Liver (tissue), 9 donors: ENCODE data around the gene UMAD1. TPM values are rescaled to one million over a fixed set of nuclear protein-coding genes. Genes with fewer than 3 reads are reported as not detected.

Experiments used
- DNase-seq: peaks from one replicate; pipeline ENCODE4 v3.0.0-alpha.2; 2017; ENCODE audit warnings: low spot score
- H3K27ac ChIP-seq, 2 donors: one replicate each; pipeline ENCODE4 v1.7.0; 2013; ENCODE audit warnings: inconsistent platforms in 2 of 2, low read length in 2 of 2, control low read depth in 1 of 2, low read depth in 1 of 2, mild to moderate bottlenecking in 1 of 2
- H3K27me3 ChIP-seq, 4 donors: one replicate each; pipeline versions ENCODE4 v1.6.1 to v1.7.0; 2013; ENCODE audit warnings: low read length in 3 of 4, inconsistent platforms in 1 of 4, mild to moderate bottlenecking in 1 of 4, moderate library complexity in 1 of 4; ENCODE audit not compliant: control insufficient read depth in 4 of 4, insufficient read depth in 4 of 4
- H3K36me3 ChIP-seq, 4 donors: one replicate each; pipeline versions ENCODE4 v1.6.1 to v1.7.0; 2013; ENCODE audit warnings: low read length in 3 of 4, mild to moderate bottlenecking in 3 of 4, low read depth in 1 of 4, moderate library complexity in 1 of 4; ENCODE audit not compliant: control insufficient read depth in 4 of 4, insufficient read depth in 3 of 4
- H3K4me1 ChIP-seq, 4 donors: one replicate each; pipeline versions ENCODE4 v1.6.1 to v1.7.0; 2013; ENCODE audit warnings: low read length in 3 of 4, mild to moderate bottlenecking in 3 of 4, moderate library complexity in 1 of 4; ENCODE audit not compliant: control insufficient read depth in 4 of 4, insufficient read depth in 4 of 4
- H3K4me3 ChIP-seq, 3 donors: one replicate each; pipeline versions ENCODE4 v1.6.1 to v1.7.0; 2013; ENCODE audit warnings: low read length in 3 of 3, control low read depth in 1 of 3, low read depth in 1 of 3, mild to moderate bottlenecking in 1 of 3
- H3K9ac ChIP-seq, 2 donors: one replicate each; pipeline ENCODE4 v1.7.0; 2013; ENCODE audit warnings: low read length in 2 of 2, mild to moderate bottlenecking in 2 of 2, moderate library complexity in 2 of 2, control low read depth in 1 of 2, low read depth in 1 of 2
- H3K9me3 ChIP-seq, 4 donors: one replicate each; pipeline versions ENCODE4 v1.6.1 to v1.7.0; 2013; ENCODE audit warnings: low read length in 3 of 4; ENCODE audit not compliant: control insufficient read depth in 4 of 4
- ATF3 ChIP-seq: IDR thresholded peaks from 2 replicates; pipeline ENCODE4 v1.6.1; 2016; ENCODE audit warnings: antibody characterized with exemption
- EGR1 ChIP-seq, 2 donors: IDR thresholded peaks; 2 replicates each; pipeline ENCODE4 v1.6.1; 2016 to 2018; ENCODE audit warnings: antibody characterized with exemption in 2 of 2, low read depth in 2 of 2
- FOXA1 ChIP-seq: IDR thresholded peaks from 2 replicates; pipeline ENCODE4 v1.6.1; 2016; ENCODE audit warnings: antibody characterized with exemption
- FOXA2 ChIP-seq: IDR thresholded peaks from 2 replicates; pipeline ENCODE4 v1.6.1; 2016; ENCODE audit warnings: antibody characterized with exemption
- GABPA ChIP-seq, 2 donors: IDR thresholded peaks in 1 of 2; conservative IDR thresholded peaks in 1 of 2; 2 replicates each; pipeline ENCODE4 v1.6.1; 2016; ENCODE audit warnings: antibody characterized with exemption in 2 of 2, mild to moderate bottlenecking in 1 of 2, moderate library complexity in 1 of 2
- HNF4A ChIP-seq, 2 donors: conservative IDR thresholded peaks; 2 replicates each; pipeline ENCODE4 v1.6.1; 2016; ENCODE audit warnings: antibody characterized with exemption in 2 of 2, mild to moderate bottlenecking in 2 of 2
- HNF4G ChIP-seq: IDR thresholded peaks from 2 replicates; pipeline ENCODE4 v1.6.1; 2016; ENCODE audit warnings: antibody characterized with exemption
- JUND ChIP-seq, 2 donors: IDR thresholded peaks; 2 replicates each; pipeline ENCODE4 v1.6.1; 2016; ENCODE audit warnings: antibody characterized with exemption in 2 of 2
- MAX ChIP-seq: IDR thresholded peaks from 2 replicates; pipeline ENCODE4 v1.6.1; 2016; ENCODE audit warnings: antibody characterized with exemption
- NR2F2 ChIP-seq: IDR thresholded peaks from 2 replicates; pipeline ENCODE4 v1.6.1; 2016; ENCODE audit warnings: antibody characterized with exemption
- RAD21 ChIP-seq, 2 donors: IDR thresholded peaks; 2 replicates each; pipeline ENCODE4 v1.6.1; 2016; ENCODE audit warnings: antibody characterized with exemption in 2 of 2, mild to moderate bottlenecking in 2 of 2
- RXRA ChIP-seq, 2 donors: IDR thresholded peaks; 2 replicates each; pipeline ENCODE4 v1.6.1; 2017 to 2018; ENCODE audit warnings: antibody characterized with exemption in 2 of 2, mild to moderate bottlenecking in 1 of 2
- SP1 ChIP-seq: IDR thresholded peaks from 2 replicates; pipeline ENCODE4 v1.6.1; 2018; ENCODE audit warnings: antibody characterized with exemption, mild to moderate bottlenecking
- TAF1 ChIP-seq: conservative IDR thresholded peaks from 2 replicates; pipeline ENCODE4 v1.6.1; 2016; ENCODE audit warnings: antibody characterized with exemption, mild to moderate bottlenecking
- YY1 ChIP-seq: IDR thresholded peaks from 2 replicates; pipeline ENCODE4 v1.6.1; 2016; ENCODE audit warnings: antibody characterized with exemption, mild to moderate bottlenecking
- ZBTB33 ChIP-seq: IDR thresholded peaks from 2 replicates; pipeline ENCODE4 v1.6.1; 2016; ENCODE audit warnings: antibody characterized with exemption
- WGBS: extraction: QIAGEN DNeasy Blood & Tissue Kit; methylation state at CpG from one replicate; pipeline ENCODE4 v1.1.7; 2013; 5-methylcytosine and 5-hydroxymethylcytosine counted together
- polyA plus RNA-seq, 2 donors: library from polyadenylated mRNA; stranded (reverse) in 1 of 2; unstranded in 1 of 2; fragments of 200-250 nt in 1 of 2; fragments of >200 nt in 1 of 2; fragmentation: Nextera tagmentation in 1 of 2; extraction: Ambion mirVana in 1 of 2; gene quantifications; one replicate each; pipeline versions ENCODE4 v1.2.1 to v1.2.3, GENCODE V29; 2013 to 2015
- total RNA-seq, 2 donors: library from RNA; depleted of rRNA; stranded (reverse); fragments of >200 nt; gene quantifications; one replicate each; pipeline ENCODE4 v1.2.3, GENCODE V29; 2014
- donor health status: healthy.
- donor health status: healthy.
- donor health status: healthy.
- donor health status: healthy.
- donor health status: healthy.

Gene UMAD1
- total and polyA plus RNA-seq, 4 donors, result 5.9 to 12.2 (median 7.9) TPM

- Histone ChIP-seq H3K27me3 (no peaks in the 10 kb centered on the region), H3K4me1 (peaks cover 0 to 8% (median 5%) of the 10 kb centered on the region in 4 donors), H3K27ac (no peak overlapping the region), H3K9me3 (no peaks in the 10 kb centered on the region), H3K4me3 (no peak overlapping the region), H3K9ac (no peak overlapping the region), H3K36me3 (no peaks in the 10 kb centered on the region)
- no peak for DNase-seq
- TF ChIP-seq SP1 (no peak), ZBTB33 (no peak), RAD21 (IDR thresholded peaks at IDR 0.05) (no peak), HNF4A (conservative IDR thresholded peaks at IDR 0.05) (no peak), TAF1 (no peak), RXRA (IDR thresholded peaks at IDR 0.05) (no peak), FOXA1 (no peak), GABPA (IDR thresholded peaks at IDR 0.05 in 1 of 2, conservative IDR thresholded peaks at IDR 0.05 in 1 of 2) (no peak), JUND (IDR thresholded peaks at IDR 0.05) (no peak), MAX (no peak), FOXA2 (no peak), YY1 (no peak), NR2F2 (no peak), EGR1 (IDR thresholded peaks at IDR 0.05; ENCODE audit: low read depth in 2 of 2) (no peak), HNF4G (no peak)
- 86% methylated on average over 3 of the region's 3 CpGs for WGBS
Measured at GRCh38 chr7:7756577-7756976, 116.0 kb downstream of the UMAD1 start.

GRCh38 chr7:7757576-7757975, 117.0 kb downstream of the UMAD1 start:
- 93% methylated on average over 4 of the region's 4 CpGs for WGBS
- H3K9ac ChIP-seq, result no peak overlapping the region

More at GRCh38 chr7:7757576-7757975, 117.0 kb downstream of the UMAD1 start:
- Histone ChIP-seq H3K4me3 (no peak overlapping the region), H3K27me3 (no peaks in the 10 kb centered on the region), H3K27ac (no peak overlapping the region), H3K36me3 (no peaks in the 10 kb centered on the region), H3K9me3 (no peaks in the 10 kb centered on the region), H3K4me1 (peaks cover 0 to 9% (median 8%) of the 10 kb centered on the region in 4 donors)
- no peak for DNase-seq
- TF ChIP-seq ATF3 (no peak), MAX (no peak), YY1 (no peak), RXRA (IDR thresholded peaks at IDR 0.05) (no peak), ZBTB33 (no peak), GABPA (IDR thresholded peaks at IDR 0.05 in 1 of 2, conservative IDR thresholded peaks at IDR 0.05 in 1 of 2) (no peak), NR2F2 (no peak)
